Effector memory CD4-positive, alpha-beta T cell (primary cell): ENCODE measurements around the gene MAGI1.

ENCODE experiments used
- DNase-seq, 3 donors: peaks; one replicate each; pipeline ENCODE4 v3.0.0-alpha.2; 2020
- H3K27ac ChIP-seq: 2 replicates; pipeline ENCODE4 v1.7.0; 2013; ENCODE audit warnings: mild to moderate bottlenecking, low read length, moderate library complexity; ENCODE audit not compliant: insufficient read depth, poor library complexity, severe bottlenecking
- H3K27me3 ChIP-seq: replicated peaks from 2 replicates; pipeline ENCODE4 v1.7.0; 2013; ENCODE audit warnings: mild to moderate bottlenecking, low read length; ENCODE audit not compliant: insufficient read depth, control insufficient read depth, poor library complexity, severe bottlenecking
- H3K36me3 ChIP-seq: 2 replicates; pipeline ENCODE4 v1.7.0; 2013; ENCODE audit warnings: mild to moderate bottlenecking, low read length, moderate library complexity; ENCODE audit not compliant: control insufficient read depth, insufficient read depth
- H3K4me1 ChIP-seq: 2 replicates; pipeline ENCODE4 v1.7.0; 2013; ENCODE audit warnings: low read length, mild to moderate bottlenecking; ENCODE audit not compliant: control insufficient read depth, insufficient read depth, poor library complexity, severe bottlenecking
- H3K4me3 ChIP-seq: 2 replicates; pipeline ENCODE4 v1.7.0; 2013; ENCODE audit warnings: low read length, low read depth, mild to moderate bottlenecking; ENCODE audit not compliant: insufficient read depth, poor library complexity, severe bottlenecking
- H3K9me3 ChIP-seq: 2 replicates; pipeline ENCODE4 v1.7.0; 2013; ENCODE audit warnings: mild to moderate bottlenecking, low read length, moderate library complexity; ENCODE audit not compliant: control insufficient read depth

Gene MAGI1

DNA sequence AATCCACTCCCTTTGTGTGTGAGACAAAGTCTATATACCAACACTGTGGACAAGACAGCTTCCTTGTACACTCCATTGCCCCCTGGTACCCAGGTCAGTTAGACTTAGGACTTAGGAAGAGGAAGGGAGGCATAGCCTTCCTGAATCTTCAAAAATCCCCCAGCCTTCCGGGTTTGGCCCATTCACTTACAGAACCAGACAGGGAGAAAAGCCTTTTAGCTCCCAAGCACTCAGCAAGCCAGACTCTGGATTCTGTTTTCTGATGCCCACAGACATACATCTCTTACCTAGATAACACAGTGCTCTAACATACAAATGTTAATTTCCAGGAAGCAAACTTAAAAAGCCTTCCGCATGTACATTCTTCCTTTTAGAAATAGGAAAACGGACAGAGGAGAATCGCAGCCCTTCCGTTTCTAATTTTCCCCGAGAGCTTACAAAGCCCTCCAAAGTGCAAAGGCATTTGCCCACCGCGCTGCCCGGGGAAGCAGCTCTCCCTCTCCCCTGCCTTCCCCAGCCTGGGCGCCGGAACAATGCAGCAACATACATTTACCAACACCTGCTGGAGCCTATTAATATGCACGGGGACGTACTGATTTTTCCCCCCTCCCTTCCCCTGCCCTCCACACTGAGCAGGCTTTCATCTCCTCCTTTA, 442.0 kb downstream of the MAGI1 start:
- H3K36me3 ChIP-seq = no peaks in the 10 kb centered on the region

DNA sequence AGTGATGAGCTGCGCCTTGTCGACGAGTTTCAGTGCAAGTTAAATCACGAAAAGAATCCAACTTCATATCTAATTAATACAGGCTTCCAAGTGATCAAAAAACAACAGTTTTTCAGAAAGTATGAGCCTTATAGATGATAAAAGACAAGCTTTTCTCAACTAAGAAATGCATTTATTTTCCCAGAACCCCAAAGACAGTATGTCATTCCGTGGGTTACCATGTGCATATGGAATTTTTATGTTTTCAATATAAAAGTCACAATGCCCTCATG, 442.8 kb downstream of the MAGI1 start:
- no peaks in the 10 kb centered on the region for H3K4me1 ChIP-seq
- H3K4me3 ChIP-seq = no peak overlapping the region
- DNase-seq = no peak
- no peak overlapping the region for H3K27ac ChIP-seq
- H3K36me3 ChIP-seq = no peaks in the 10 kb centered on the region
- no peaks in the 10 kb centered on the region for H3K9me3 ChIP-seq
- H3K27me3 ChIP-seq = no peaks in the 10 kb centered on the region

More for the DNA sequence above, 442.0 kb downstream of the MAGI1 start:
- Histone ChIP-seq H3K4me3 (no peak overlapping the region), H3K9me3 (no peaks in the 10 kb centered on the region), H3K4me1 (no peaks in the 10 kb centered on the region), H3K27ac (no peak overlapping the region), H3K27me3 (no peaks in the 10 kb centered on the region)
- DNase-seq = no peak

DNA sequence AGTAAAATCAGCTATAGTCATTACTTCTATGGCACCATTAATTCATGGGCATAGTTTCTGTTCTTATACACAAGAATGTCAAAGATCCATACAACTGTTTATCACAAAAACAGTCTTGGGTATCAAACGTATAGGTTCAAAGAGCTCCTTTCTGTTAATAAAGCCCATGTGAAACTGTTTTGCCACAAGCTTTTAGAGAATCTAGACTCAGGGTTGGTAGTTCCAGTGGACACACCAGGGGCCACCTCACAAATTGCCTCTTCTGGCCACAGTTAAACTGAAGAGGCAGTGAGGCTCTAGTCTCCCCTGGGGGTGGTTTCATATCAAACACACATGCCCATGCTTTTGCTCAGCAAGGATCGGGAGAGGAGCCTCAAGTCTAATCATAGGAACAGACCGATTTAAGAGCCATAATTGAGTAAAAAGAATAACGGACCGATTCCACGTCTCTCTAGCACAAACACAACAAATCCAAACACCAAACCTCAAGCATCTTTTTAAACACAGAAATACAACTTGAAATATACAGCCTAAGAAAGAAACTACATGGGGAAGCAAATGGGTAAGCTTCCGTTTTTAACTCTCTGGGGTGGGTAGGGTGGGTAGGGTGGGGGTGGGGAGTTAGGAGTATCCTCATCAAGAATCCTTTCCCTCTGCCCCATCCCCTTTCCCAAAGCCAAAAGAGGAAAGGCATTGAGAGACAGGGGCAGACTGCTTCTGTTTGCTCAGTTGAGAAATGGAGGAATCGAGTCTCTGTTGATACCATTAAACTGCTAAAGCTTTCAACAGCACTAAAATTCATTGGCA, 443.3 kb downstream of the MAGI1 start:
- Histone ChIP-seq H3K27me3 (no peaks in the 10 kb centered on the region), H3K4me3 (no peak overlapping the region), H3K36me3 (no peaks in the 10 kb centered on the region), H3K9me3 (no peaks in the 10 kb centered on the region), H3K27ac (no peak overlapping the region), H3K4me1 (no peaks in the 10 kb centered on the region)
- no peak for DNase-seq

- no peak overlapping the region for H3K4me3 ChIP-seq
- no peak overlapping the region for H3K27ac ChIP-seq
- H3K27me3 ChIP-seq = no peaks in the 10 kb centered on the region
- no peaks in the 10 kb centered on the region for H3K4me1 ChIP-seq
- no peaks in the 10 kb centered on the region for H3K36me3 ChIP-seq
- DNase-seq = no peak
- no peaks in the 10 kb centered on the region for H3K9me3 ChIP-seq
Measured at GRCh38 chr3:65593780-65594752, 444.7 kb downstream of the MAGI1 start.

- H3K4me1 ChIP-seq = no peaks in the 10 kb centered on the region
- H3K27me3 ChIP-seq = no peaks in the 10 kb centered on the region
- H3K27ac ChIP-seq = no peak overlapping the region
- H3K4me3 ChIP-seq = no peak overlapping the region
- DNase-seq = no peak
- no peaks in the 10 kb centered on the region for H3K9me3 ChIP-seq
- H3K36me3 ChIP-seq = no peaks in the 10 kb centered on the region
Measured at GRCh38 chr3:65591313-65591712, 447.4 kb downstream of the MAGI1 start.

GRCh38 chr3:65588884-65589283, 449.8 kb downstream of the MAGI1 start:
- Histone ChIP-seq H3K36me3 (no peaks in the 10 kb centered on the region), H3K9me3 (no peaks in the 10 kb centered on the region), H3K4me3 (no peak overlapping the region), H3K27ac (no peak overlapping the region), H3K27me3 (no peaks in the 10 kb centered on the region), H3K4me1 (no peaks in the 10 kb centered on the region)
- DNase-seq = no peak

DNA sequence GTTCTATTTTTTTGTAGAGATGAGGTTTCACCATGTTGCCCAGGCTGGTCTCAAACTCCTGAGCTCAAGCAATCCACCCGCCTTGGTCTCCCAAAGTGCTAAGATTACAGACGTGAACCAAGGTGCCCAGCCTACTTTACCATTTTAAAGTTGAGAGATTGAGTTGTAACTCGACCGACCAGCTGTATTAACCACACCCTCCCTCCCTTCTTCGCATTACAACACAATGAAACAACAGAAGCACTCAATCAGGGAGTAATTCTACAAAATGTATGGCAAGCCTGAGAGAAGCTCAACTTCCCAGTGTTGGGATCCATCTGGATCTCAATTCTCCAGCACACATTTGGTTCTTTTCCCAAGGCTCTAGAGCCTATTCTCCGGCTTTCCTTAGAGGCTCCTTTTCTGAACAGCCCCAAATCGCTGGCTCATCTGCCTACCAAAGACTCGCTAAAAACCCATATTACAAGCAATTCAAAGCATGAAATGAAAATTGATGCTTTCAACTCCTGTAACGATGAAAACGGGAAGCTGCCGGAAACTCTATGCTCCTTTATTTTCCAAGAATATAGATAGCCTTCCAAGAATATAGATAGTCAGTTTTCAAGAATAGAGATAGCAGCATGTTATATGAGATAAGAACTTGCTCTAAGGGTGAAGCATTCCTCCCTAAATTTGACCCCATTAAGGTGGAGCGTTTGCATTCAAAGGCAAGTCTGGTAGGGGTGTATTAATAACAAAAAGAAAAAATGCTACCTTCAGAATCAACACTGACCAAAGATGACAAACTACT, 450.9 kb downstream of the MAGI1 start:
- H3K27ac ChIP-seq = no peak overlapping the region
- H3K9me3 ChIP-seq = no peaks in the 10 kb centered on the region
- H3K36me3 ChIP-seq = no peaks in the 10 kb centered on the region
- DNase-seq = no peak
- no peaks in the 10 kb centered on the region for H3K27me3 ChIP-seq
- H3K4me1 ChIP-seq = no peaks in the 10 kb centered on the region
- no peak overlapping the region for H3K4me3 ChIP-seq

DNA sequence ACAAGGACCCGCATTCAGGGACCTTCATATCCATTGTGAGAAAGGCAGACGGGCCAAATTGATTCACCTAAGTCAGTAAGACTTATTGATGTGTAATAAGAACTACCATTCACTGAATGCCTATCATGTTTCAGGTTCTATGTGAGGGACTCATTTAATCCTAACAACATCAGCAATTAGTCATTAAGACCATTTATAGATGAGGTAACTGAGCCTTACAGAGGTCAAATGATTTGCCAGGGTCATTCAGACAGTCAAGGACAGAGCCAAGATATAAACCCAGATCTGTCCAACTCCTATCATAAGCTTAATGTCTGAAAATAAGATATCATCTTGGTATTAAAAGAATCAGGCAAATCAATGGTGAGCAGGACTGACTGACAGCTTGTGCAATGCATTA, 453.8 kb downstream of the MAGI1 start:
- DNase-seq = no peak
- no peaks in the 10 kb centered on the region for H3K36me3 ChIP-seq
- no peaks in the 10 kb centered on the region for H3K27me3 ChIP-seq

GRCh38 chr3:65584002-65584401, 454.7 kb downstream of the MAGI1 start:
- H3K4me3 ChIP-seq = no peak overlapping the region
- DNase-seq = no peak
- H3K27me3 ChIP-seq = no peaks in the 10 kb centered on the region
- H3K27ac ChIP-seq = no peak overlapping the region
- H3K4me1 ChIP-seq = no peaks in the 10 kb centered on the region
- H3K9me3 ChIP-seq = no peaks in the 10 kb centered on the region
- no peaks in the 10 kb centered on the region for H3K36me3 ChIP-seq

More for the DNA sequence above, 453.8 kb downstream of the MAGI1 start:
- Histone ChIP-seq H3K9me3 (no peaks in the 10 kb centered on the region), H3K4me3 (no peak overlapping the region), H3K4me1 (no peaks in the 10 kb centered on the region), H3K27ac (no peak overlapping the region)
